Endothelial cell of umbilical vein (primary cell): ENCODE results near the gene CLASP2. TPM values are rescaled to one million over a fixed set of nuclear protein-coding genes. Genes with fewer than 3 reads are reported as not detected.

Experiments used
- BruUV-seq: library from RNA; stranded (reverse); fragments of 400-500 nt; replicated peaks from 2 replicates; lab custom pipeline; 2021; lab: Mats Ljungman, UMichigan
- CTCF ChIA-PET: fragments of 300-600, 350-600 bp; sonication (Branson Sonifier 250); formaldehyde crosslinking; loops from one replicate; lab custom pipeline; 2021; ENCODE audit warnings: antibody characterized with exemption, inconsistent platforms; lab: Charles Lee
- POLR2A ChIA-PET: fragments of 300-600, 350-600 bp; sonication (Branson Sonifier 250); formaldehyde crosslinking; loops from one replicate; lab custom pipeline; 2021; ENCODE audit warnings: antibody characterized with exemption, inconsistent platforms; lab: Charles Lee
- DNase-seq: peaks from one replicate; pipeline ENCODE4 v3.0.0-alpha.2; 2011; ENCODE audit warnings: low read depth, low spot score
- FAIRE-seq: peaks from 2 replicates; lab custom pipeline; 2011; peaks lifted over from hg19 to GRCh38; lab: Jason Lieb, UNC
- H2AFZ ChIP-seq: 2 replicates; pipeline ENCODE4 v1.6.0; 2012; ENCODE audit warnings: low read depth, low read length, control low read depth, inconsistent platforms
- H3K27ac ChIP-seq: 2 replicates; pipeline ENCODE4 v1.5.1; 2011; ENCODE audit warnings: low read depth, mild to moderate bottlenecking, control low read depth, low read length, moderate library complexity; ENCODE audit not compliant: insufficient read depth
- H3K27me3 ChIP-seq, 2 experiments: 2 replicates each; pipeline versions ENCODE4 v1.6.0 to v1.6.1; 2011; ENCODE audit warnings: low read length in 2 of 2, mixed read lengths in 1 of 2; ENCODE audit not compliant: control insufficient read depth in 2 of 2, insufficient read depth in 2 of 2
- H3K36me3 ChIP-seq, 2 experiments: 2 replicates in 1 of 2; 3 replicates in 1 of 2; pipeline ENCODE4 v1.5.1; 2011; ENCODE audit warnings: low read length in 2 of 2, mild to moderate bottlenecking in 1 of 2, moderate library complexity in 1 of 2; ENCODE audit not compliant: control insufficient read depth in 2 of 2, insufficient read depth in 2 of 2; ENCODE audit errors: extremely low read depth in 1 of 2
- H3K4me1 ChIP-seq: 3 replicates; pipeline ENCODE4 v1.5.1; 2011; ENCODE audit warnings: mild to moderate bottlenecking, low read length; ENCODE audit not compliant: control insufficient read depth, insufficient read depth; ENCODE audit errors: extremely low read depth
- H3K4me2 ChIP-seq: 2 replicates; pipeline ENCODE4 v1.6.1; 2011; ENCODE audit warnings: low read length, control low read depth, mixed read lengths; ENCODE audit not compliant: insufficient read depth
- H3K4me3 ChIP-seq, 3 experiments: fragments of 200-600 bp in 1 of 3; sonication (generic), shearing (Covaris generic) in 1 of 3; replicated peaks in 1 of 3; 2 replicates each; pipeline ENCODE4 v1.5.1; 2011 to 2016; ENCODE audit warnings: control low read depth in 3 of 3, low read length in 3 of 3, mild to moderate bottlenecking in 2 of 3, inconsistent platforms in 1 of 3, low read depth in 1 of 3, moderate library complexity in 1 of 3; ENCODE audit not compliant: insufficient read depth in 1 of 3
- H3K79me2 ChIP-seq: 2 replicates; pipeline ENCODE4 v1.6.0; 2012; ENCODE audit warnings: low read length, inconsistent platforms; ENCODE audit not compliant: control insufficient read depth, insufficient read depth
- H3K9ac ChIP-seq: replicated peaks from 2 replicates; pipeline ENCODE3; 2011; ENCODE audit warnings: low read length, control low read depth; ENCODE audit not compliant: insufficient read depth; ENCODE audit errors: extremely low read depth
- H3K9me1 ChIP-seq: replicated peaks from 3 replicates; pipeline ENCODE4 v1.6.0; 2011; ENCODE audit warnings: mild to moderate bottlenecking, low read length; ENCODE audit not compliant: control insufficient read depth, insufficient read depth; ENCODE audit errors: extremely low read depth
- H3K9me3 ChIP-seq: replicated peaks from 2 replicates; pipeline ENCODE4 v1.5.1; 2012; ENCODE audit warnings: low read length, inconsistent platforms; ENCODE audit not compliant: control insufficient read depth, insufficient read depth
- H4K20me1 ChIP-seq: replicated peaks from 2 replicates; pipeline ENCODE3; 2011; ENCODE audit warnings: mild to moderate bottlenecking, low read length; ENCODE audit not compliant: control insufficient read depth, insufficient read depth; ENCODE audit errors: extremely low read depth
- CTCF ChIP-seq, 2 donors: IDR thresholded peaks; 1 replicate in 1 of 2; 2 replicates in 1 of 2; pipeline ENCODE4 v1.5.1; 2011; ENCODE audit warnings: low read length in 2 of 2, mild to moderate bottlenecking in 2 of 2, moderate library complexity in 2 of 2, control low read depth in 1 of 2, inconsistent platforms in 1 of 2, low read depth in 1 of 2; ENCODE audit not compliant: insufficient read depth in 1 of 2; ENCODE audit errors: extremely low read depth in 1 of 2
- EZH2 ChIP-seq: IDR thresholded peaks from 2 replicates; pipeline ENCODE4 v1.6.1; 2012; ENCODE audit warnings: borderline replicate concordance, low read depth, mild to moderate bottlenecking, moderate library complexity, low read length, inconsistent platforms; ENCODE audit not compliant: severe bottlenecking
- FOS ChIP-seq: IDR thresholded peaks from 2 replicates; pipeline ENCODE4 v1.6.1; 2011; ENCODE audit warnings: mild to moderate bottlenecking, low read length, moderate library complexity, borderline replicate concordance; ENCODE audit not compliant: insufficient read depth
- GATA2 ChIP-seq: IDR thresholded peaks from 2 replicates; pipeline ENCODE4 v1.7.0; 2011; ENCODE audit warnings: low read depth, mild to moderate bottlenecking, moderate library complexity, mixed read lengths, low read length; ENCODE audit not compliant: insufficient read length, insufficient read depth
- JUN ChIP-seq: IDR thresholded peaks from 2 replicates; pipeline ENCODE4 v1.6.1; 2011; ENCODE audit warnings: borderline replicate concordance, low read depth; ENCODE audit not compliant: insufficient read length, insufficient read depth
- MAX ChIP-seq: IDR thresholded peaks from 2 replicates; pipeline ENCODE4 v1.6.1; 2011; ENCODE audit not compliant: insufficient read depth, insufficient read length
- MYC ChIP-seq: IDR thresholded peaks from one replicate; pipeline ENCODE4 v1.6.1; 2011; ENCODE audit warnings: mild to moderate bottlenecking, low read depth, low read length
- POLR2A ChIP-seq: IDR thresholded peaks from 2 replicates; pipeline ENCODE4 v1.6.1; 2012; ENCODE audit warnings: low read depth, mild to moderate bottlenecking, control low read depth, low read length
- POLR2AphosphoS5 ChIP-seq: IDR thresholded peaks from 2 replicates; pipeline ENCODE4 v1.6.1; 2012; ENCODE audit warnings: low read depth, mild to moderate bottlenecking, control low read depth, low read length, moderate library complexity; ENCODE audit not compliant: insufficient read depth
- dilution Hi-C: fragments of 300-500 bp; cut with MboI; formaldehyde crosslinking; loops from one replicate; pipeline ENCODE4 v1.15.0; 2019; ENCODE audit warnings: low sequenced_read_pairs; ENCODE audit not compliant: extremely low pct_ligation_motif_present
- intact Hi-C: fragments of 100-400 bp; cut with micrococcal nuclease; formaldehyde crosslinking; loops from one replicate; pipeline ENCODE4 v1.10.0; 2022
- polyA plus RNA-seq, 4 experiments: library from polyadenylated mRNA; depleted of rRNA in 3 of 4; stranded (reverse) in 3 of 4; unstranded in 1 of 4; fragments of >200 nt; gene quantifications; 2 replicates each; pipeline versions ENCODE4 v1.2.1 to v1.2.3, GENCODE V29; 2011 to 2012; ENCODE audit warnings: missing spikeins in 1 of 4
- total RNA-seq: library from RNA; stranded (reverse); gene quantifications from 2 replicates; pipeline ENCODE4 v1.2.3, GENCODE V29; 2021

The CLASP2 gene
- total and polyA plus RNA-seq, 2 donors (not counting 3 experiments of a cell fraction or from before 2014, with no cell fraction given) = 15.0 to 55.0 TPM

- Histone ChIP-seq H3K4me1 (peaks cover 33% of the 10 kb centered on the region), H3K79me2 (no peaks in the 10 kb centered on the region), H3K27me3 (no peaks in the 10 kb centered on the region), H3K36me3 (no peaks in the 10 kb centered on the region), H3K27ac (peak overlapping the region; percentile 87), H2AFZ (no peak overlapping the region), H3K4me3 (no peak overlapping the region), H3K4me2 (no peak overlapping the region), H3K9me3 (no peaks in the 10 kb centered on the region), H3K9ac (no peak overlapping the region), H4K20me1 (no peaks in the 10 kb centered on the region), H3K9me1 (no peaks in the 10 kb centered on the region)
- TF ChIP-seq CTCF (IDR thresholded peaks at IDR 0.05; ENCODE audit: extremely low read depth in 1 of 2, insufficient read depth in 1 of 2, low read depth in 1 of 2, low read length in 2 of 2) (no peak), POLR2A (no peak), POLR2AphosphoS5 (no peak), EZH2 (no peak), FOS (no peak), MYC (no peak), GATA2 (no peak), JUN (no peak), MAX (no peak)
- FAIRE-seq (no peak), DNase-seq (no peak)
- ChIA-PET POLR2A (no interaction called here), CTCF (interaction anchor here (0.8 kb wide), 1 partner anchor 142 kb away, joined by 3 read pairs; no protein-coding TSS in a partner anchor)
- intact Hi-C loops (no loop called here), dilution Hi-C loops (no loop called here)
- BruUV-seq = no TSS peak
Observed at GRCh38 chr3:33579840-33580239, 138.2 kb downstream of the CLASP2 start.
